ENCODE data around the gene USP13. TPM values are rescaled to one million over a fixed set of nuclear protein-coding genes. Genes with fewer than 3 reads are reported as not detected.

The USP13 gene
- total RNA-seq, 5 donors from 2014 or later (not counting 1 experiment from before 2014, with no cell fraction given) = 6.2 to 7.9 (median 7.0) TPM

DNA sequence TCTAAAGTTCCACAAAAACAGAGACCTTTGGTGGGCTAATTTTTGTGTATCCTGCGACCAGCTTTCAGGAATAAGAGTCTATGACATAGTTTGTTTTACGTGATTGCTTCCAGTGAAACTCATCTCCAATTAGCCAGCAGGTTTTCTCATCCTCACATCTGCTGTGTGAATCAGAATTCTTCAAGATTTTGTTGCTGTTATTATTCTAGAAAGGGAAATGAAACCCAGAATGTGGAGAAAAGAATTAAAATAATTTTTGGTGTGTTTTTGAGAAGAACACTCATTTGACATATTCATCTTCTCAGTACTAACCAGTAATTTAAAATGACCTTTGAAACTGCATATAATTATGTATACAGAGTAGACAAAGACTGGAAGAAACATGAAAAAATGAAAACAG is 175.9 kb downstream of the USP13 start:
- Mint-ChIP-seq H3K27ac (no peak overlapping the region), H3K27me3 (peaks cover 0 to 11% of the 10 kb centered on the region in 2 donors), H3K9me3 (no peaks in the 10 kb centered on the region), H3K36me3 (no peaks in the 10 kb centered on the region), H3K4me3 (no peak overlapping the region), H3K4me1 (no peaks in the 10 kb centered on the region)
- POLR2A ChIA-PET = no interaction called here
- no peaks in the 10 kb centered on the region for H3K9me3 ChIP-seq
- no peak for ATAC-seq (replicated peaks in 1 of 4)
- H3K4me1 ChIP-seq (ENCODE audit: control insufficient read depth in 1 of 2, extremely low read depth in 1 of 2, insufficient read depth in 2 of 2, low read length in 2 of 2) = no peaks in the 10 kb centered on the region
- no peak overlapping the region for H3K27ac ChIP-seq (ENCODE audit: low read length)
- H3K36me3 ChIP-seq (ENCODE audit: control insufficient read depth in 2 of 2, extremely low read depth in 1 of 2, insufficient read depth in 1 of 2, low read length in 1 of 2) = no peaks in the 10 kb centered on the region
- no peaks in the 10 kb centered on the region for H3K27me3 ChIP-seq (replicated peaks in 1 of 2; ENCODE audit: control insufficient read depth in 2 of 2, extremely low read depth in 1 of 2, insufficient read depth in 2 of 2, low read length in 1 of 2)
- WGBS (ENCODE audit: insufficient coverage) = no CpG with 5 or more reads among the region's 2 CpGs
- no peak for DNase-seq
- CTCF ChIA-PET = no interaction called here
- H3K4me3 ChIP-seq (ENCODE audit: control insufficient read depth in 1 of 2, extremely low read depth in 1 of 2, low read length in 1 of 2) = no peak overlapping the region

DNA sequence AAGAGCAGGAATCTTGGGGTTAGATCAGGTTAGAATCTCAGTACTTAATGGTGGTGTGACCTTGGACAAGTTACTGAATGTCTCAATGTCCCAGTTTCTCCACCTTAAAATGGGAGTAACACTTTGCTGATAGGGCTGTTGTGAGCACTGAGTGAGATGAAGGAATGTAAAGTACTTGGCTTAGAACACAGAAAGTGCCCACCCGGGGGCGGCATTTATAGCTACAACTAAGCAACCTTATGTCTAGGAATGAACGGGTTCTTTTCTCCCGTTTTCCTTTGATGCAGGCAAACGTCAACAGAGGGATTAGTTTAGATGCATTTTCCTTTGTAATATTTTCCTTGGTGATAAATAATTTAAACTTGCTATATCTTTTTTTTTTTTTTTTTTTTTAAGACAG is 176.6 kb downstream of the USP13 start:
- no peaks in the 10 kb centered on the region for H3K9me3 ChIP-seq
- DNase-seq (no peak), ATAC-seq (replicated peaks in 1 of 4) (no peak)
- H3K27me3 Mint-ChIP-seq = peaks cover 0 to 13% of the 10 kb centered on the region in 2 donors
- H3K27ac Mint-ChIP-seq = no peak overlapping the region
- no peak overlapping the region for H3K27ac ChIP-seq (ENCODE audit: low read length)
- no CpG with 5 or more reads among the region's 5 CpGs for WGBS (ENCODE audit: insufficient coverage)
- POLR2A ChIA-PET = no interaction called here
- H3K9me3 Mint-ChIP-seq = no peaks in the 10 kb centered on the region
- H3K36me3 ChIP-seq (ENCODE audit: control insufficient read depth in 2 of 2, extremely low read depth in 1 of 2, insufficient read depth in 1 of 2, low read length in 1 of 2) = no peaks in the 10 kb centered on the region
- no peak overlapping the region for H3K4me3 Mint-ChIP-seq
- H3K4me1 ChIP-seq (ENCODE audit: control insufficient read depth in 1 of 2, extremely low read depth in 1 of 2, insufficient read depth in 2 of 2, low read length in 2 of 2) = no peaks in the 10 kb centered on the region
- H3K27me3 ChIP-seq (replicated peaks in 1 of 2; ENCODE audit: control insufficient read depth in 2 of 2, extremely low read depth in 1 of 2, insufficient read depth in 2 of 2, low read length in 1 of 2) = no peaks in the 10 kb centered on the region
- no peaks in the 10 kb centered on the region for H3K4me1 Mint-ChIP-seq
- no peaks in the 10 kb centered on the region for H3K36me3 Mint-ChIP-seq
- no peak overlapping the region for H3K4me3 ChIP-seq (ENCODE audit: control insufficient read depth in 1 of 2, extremely low read depth in 1 of 2, low read length in 1 of 2)
- CTCF ChIA-PET = interaction anchor here in 1 of 2 donors (0.6 kb wide), 1 partner anchor 180 kb away, joined by 6 read pairs; no protein-coding TSS in a partner anchor

GRCh38 chr3:179832333-179832854 is 179.6 kb downstream of the USP13 start:
- Histone ChIP-seq H3K27me3 (replicated peaks in 1 of 2; ENCODE audit: control insufficient read depth in 2 of 2, extremely low read depth in 1 of 2, insufficient read depth in 2 of 2, low read length in 1 of 2) (no peaks in the 10 kb centered on the region), H3K36me3 (ENCODE audit: control insufficient read depth in 2 of 2, extremely low read depth in 1 of 2, insufficient read depth in 1 of 2, low read length in 1 of 2) (no peaks in the 10 kb centered on the region), H3K9me3 (no peaks in the 10 kb centered on the region), H3K4me3 (ENCODE audit: control insufficient read depth in 1 of 2, extremely low read depth in 1 of 2, low read length in 1 of 2) (no peak overlapping the region), H3K4me1 (ENCODE audit: control insufficient read depth in 1 of 2, extremely low read depth in 1 of 2, insufficient read depth in 2 of 2, low read length in 2 of 2) (no peaks in the 10 kb centered on the region), H3K27ac (ENCODE audit: low read length) (no peak overlapping the region)
- Mint-ChIP-seq H3K27me3 (peaks cover 0 to 10% of the 10 kb centered on the region in 2 donors), H3K27ac (no peak overlapping the region), H3K4me1 (no peaks in the 10 kb centered on the region), H3K36me3 (no peaks in the 10 kb centered on the region), H3K4me3 (no peak overlapping the region), H3K9me3 (no peaks in the 10 kb centered on the region)
- no peak for ATAC-seq (replicated peaks in 1 of 4)
- 88% methylated on average over 3 of the region's 3 CpGs for whole genome bisulfite sequencing (ENCODE audit: insufficient coverage)
- no peak for DNase-seq
- ChIA-PET CTCF (no interaction called here), POLR2A (no interaction called here)

DNA sequence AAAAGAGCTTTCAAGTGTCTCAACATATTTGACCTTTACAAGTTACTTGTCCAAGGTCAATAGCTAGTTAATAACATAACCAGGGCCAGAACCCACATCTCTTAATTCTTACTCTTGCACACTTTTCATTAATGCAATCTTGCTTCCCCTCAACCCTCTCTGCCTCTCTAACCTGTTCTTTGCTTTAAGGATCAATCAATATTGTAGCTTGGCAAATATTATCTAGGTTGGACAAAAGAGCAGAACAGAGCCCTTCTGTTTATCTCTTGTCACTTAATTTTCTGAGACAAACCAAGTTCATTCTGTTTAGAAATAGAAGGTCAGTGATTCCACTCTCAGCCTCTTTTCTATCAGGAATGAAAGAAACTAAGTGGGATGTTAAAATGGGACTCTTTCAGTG is 180.5 kb downstream of the USP13 start:
- no peak for DNase-seq
- no peak overlapping the region for H3K27ac Mint-ChIP-seq
- no peaks in the 10 kb centered on the region for H3K4me1 Mint-ChIP-seq
- no peaks in the 10 kb centered on the region for H3K9me3 Mint-ChIP-seq
- no peak for ATAC-seq (replicated peaks in 1 of 4)
- no peaks in the 10 kb centered on the region for H3K27me3 ChIP-seq (replicated peaks in 1 of 2; ENCODE audit: control insufficient read depth in 2 of 2, extremely low read depth in 1 of 2, insufficient read depth in 2 of 2, low read length in 1 of 2)
- H3K36me3 ChIP-seq (ENCODE audit: control insufficient read depth in 2 of 2, extremely low read depth in 1 of 2, insufficient read depth in 1 of 2, low read length in 1 of 2) = no peaks in the 10 kb centered on the region
- ChIA-PET CTCF (no interaction called here), POLR2A (no interaction called here)
- H3K36me3 Mint-ChIP-seq = no peaks in the 10 kb centered on the region
- no peak overlapping the region for H3K27ac ChIP-seq (ENCODE audit: low read length)
- peaks cover 0 to 10% of the 10 kb centered on the region in 2 donors for H3K27me3 Mint-ChIP-seq
- H3K9me3 ChIP-seq = no peaks in the 10 kb centered on the region
- H3K4me1 ChIP-seq (ENCODE audit: control insufficient read depth in 1 of 2, extremely low read depth in 1 of 2, insufficient read depth in 2 of 2, low read length in 2 of 2) = no peaks in the 10 kb centered on the region
- H3K4me3 ChIP-seq (ENCODE audit: control insufficient read depth in 1 of 2, extremely low read depth in 1 of 2, low read length in 1 of 2) = no peak overlapping the region
- no peak overlapping the region for H3K4me3 Mint-ChIP-seq

- Mint-ChIP-seq H3K36me3 (no peaks in the 10 kb centered on the region), H3K27ac (no peak overlapping the region), H3K4me3 (no peak overlapping the region), H3K27me3 (peaks cover 0 to 8% of the 10 kb centered on the region in 2 donors), H3K4me1 (no peaks in the 10 kb centered on the region), H3K9me3 (no peaks in the 10 kb centered on the region)
- ChIA-PET CTCF (no interaction called here), POLR2A (no interaction called here)
- Histone ChIP-seq H3K4me1 (ENCODE audit: control insufficient read depth in 1 of 2, extremely low read depth in 1 of 2, insufficient read depth in 2 of 2, low read length in 2 of 2) (no peaks in the 10 kb centered on the region), H3K27me3 (replicated peaks in 1 of 2; ENCODE audit: control insufficient read depth in 2 of 2, extremely low read depth in 1 of 2, insufficient read depth in 2 of 2, low read length in 1 of 2) (no peaks in the 10 kb centered on the region), H3K4me3 (ENCODE audit: control insufficient read depth in 1 of 2, extremely low read depth in 1 of 2, low read length in 1 of 2) (no peak overlapping the region), H3K36me3 (ENCODE audit: control insufficient read depth in 2 of 2, extremely low read depth in 1 of 2, insufficient read depth in 1 of 2, low read length in 1 of 2) (no peaks in the 10 kb centered on the region), H3K27ac (ENCODE audit: low read length) (no peak overlapping the region), H3K9me3 (no peaks in the 10 kb centered on the region)
- ATAC-seq (replicated peaks in 1 of 4) (no peak), DNase-seq (no peak)
- no CpG with 5 or more reads among the region's 2 CpGs for WGBS (ENCODE audit: insufficient coverage)
Measured at GRCh38 chr3:179837374-179837773, 184.5 kb downstream of the USP13 start.

Other genes starting within 250 kb of the USP13 start
- gene GNB4, start 201.6 kb upstream of the USP13 start, total RNA-seq = 1 to 10 TPM in 2 of 5 donors, under 1 TPM in 3; 0.26 to 2.7 (median 0.73) TPM
- gene ACTL6A, start 90.1 kb upstream of the USP13 start, total RNA-seq = 10 to 100 TPM; 27.4 to 62.7 (median 59.2) TPM
- 10 to 100 TPM; 16.2 to 22.7 (median 19.7) TPM for gene MRPL47, start 48.4 kb upstream of the USP13 start, total RNA-seq
- 10 to 100 TPM; 25.6 to 56.1 (median 49.7) TPM for gene NDUFB5, start 48.2 kb upstream of the USP13 start, total RNA-seq